Dedifferentiated amniotic fluid mesenchymal stem cell (primary cell): ENCODE data around the gene SERPINA10.
"Not testable (repeated sequence)": the region's sequence is repeated elsewhere in the genome, so short reads cannot be mapped to it uniquely, and the experiment has no call there.

Experiments used
- DNase-seq: peaks from one replicate; pipeline ENCODE4 v3.0.0-alpha.2; 2016; ENCODE audit errors: extremely low spot score

Gene SERPINA10

GRCh38 chr14:94313991-94314655 lies 21.1 kb upstream of the SERPINA10 start:
- no peak for DNase-seq

GRCh38 chr14:94312481-94313246 lies 19.6 kb upstream of the SERPINA10 start:
- no peak for DNase-seq

DNA sequence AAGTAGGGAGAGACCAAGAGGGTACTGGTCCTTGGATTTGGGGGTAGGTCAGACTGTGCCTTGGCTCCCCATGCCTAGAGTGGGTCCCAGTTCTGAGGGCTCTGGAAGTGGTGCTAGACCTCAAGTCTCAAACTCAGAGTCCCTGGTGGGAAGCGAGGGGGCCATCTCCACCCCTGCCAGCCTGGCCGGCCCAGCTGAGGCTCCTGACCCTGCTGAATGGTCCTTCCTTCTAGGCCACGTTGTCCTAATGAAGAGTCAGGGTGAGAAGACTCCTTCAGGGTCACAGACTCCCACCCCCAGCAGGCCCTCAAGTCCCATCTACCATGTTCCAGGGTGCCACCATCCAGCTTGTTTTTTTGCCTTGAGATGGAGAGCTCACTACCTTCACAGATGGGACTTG lies 17.2 kb upstream of the SERPINA10 start:
- DNase-seq, result no peak

DNA sequence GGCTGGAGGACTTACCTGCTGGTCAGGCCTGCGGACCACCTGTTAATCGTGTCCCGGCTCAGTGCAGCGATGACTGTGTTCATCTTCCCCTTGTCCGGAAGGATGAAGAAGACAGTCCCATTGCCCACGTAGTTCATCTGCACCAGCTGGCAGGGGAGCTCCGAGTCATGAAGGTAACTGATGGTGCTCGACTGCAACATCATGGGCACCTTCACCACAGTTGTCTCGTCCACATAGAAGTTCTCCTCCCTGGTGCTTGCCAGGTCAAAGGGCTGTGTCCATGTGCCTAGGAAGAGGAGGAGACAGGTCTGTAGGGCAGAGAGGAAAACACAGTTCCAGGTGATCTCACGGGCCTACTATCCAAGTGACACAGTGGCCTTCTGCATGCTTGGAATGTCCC lies 16.7 kb upstream of the SERPINA10 start:
- no peak for DNase-seq

DNA sequence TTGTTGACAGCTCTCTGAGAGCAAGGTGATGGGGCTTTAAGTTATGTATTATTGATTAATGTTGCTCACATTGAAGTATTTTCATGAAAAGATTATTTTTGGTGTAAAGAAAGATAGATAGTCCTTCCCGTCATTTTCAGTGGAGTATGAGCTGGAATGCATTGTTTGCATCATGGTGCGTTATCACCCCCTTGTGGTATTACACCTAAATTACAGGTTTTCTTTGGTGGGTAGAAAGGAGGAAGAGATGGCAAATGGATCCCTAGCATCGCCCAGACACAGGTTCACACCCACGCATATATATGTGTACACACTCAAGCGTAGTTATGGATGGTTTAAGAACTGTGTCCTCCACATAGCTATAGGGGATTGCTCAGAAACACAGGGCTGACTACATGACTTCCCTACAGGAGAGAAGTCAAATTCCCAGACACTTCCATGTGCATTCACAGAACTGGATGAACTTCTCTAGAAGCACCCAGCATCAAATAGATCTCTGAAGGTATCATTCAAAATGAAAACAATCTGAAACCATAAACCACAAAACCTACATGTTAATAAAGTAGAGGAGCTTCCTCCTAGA lies 14.4 kb upstream of the SERPINA10 start:
- no peak for DNase-seq

DNA sequence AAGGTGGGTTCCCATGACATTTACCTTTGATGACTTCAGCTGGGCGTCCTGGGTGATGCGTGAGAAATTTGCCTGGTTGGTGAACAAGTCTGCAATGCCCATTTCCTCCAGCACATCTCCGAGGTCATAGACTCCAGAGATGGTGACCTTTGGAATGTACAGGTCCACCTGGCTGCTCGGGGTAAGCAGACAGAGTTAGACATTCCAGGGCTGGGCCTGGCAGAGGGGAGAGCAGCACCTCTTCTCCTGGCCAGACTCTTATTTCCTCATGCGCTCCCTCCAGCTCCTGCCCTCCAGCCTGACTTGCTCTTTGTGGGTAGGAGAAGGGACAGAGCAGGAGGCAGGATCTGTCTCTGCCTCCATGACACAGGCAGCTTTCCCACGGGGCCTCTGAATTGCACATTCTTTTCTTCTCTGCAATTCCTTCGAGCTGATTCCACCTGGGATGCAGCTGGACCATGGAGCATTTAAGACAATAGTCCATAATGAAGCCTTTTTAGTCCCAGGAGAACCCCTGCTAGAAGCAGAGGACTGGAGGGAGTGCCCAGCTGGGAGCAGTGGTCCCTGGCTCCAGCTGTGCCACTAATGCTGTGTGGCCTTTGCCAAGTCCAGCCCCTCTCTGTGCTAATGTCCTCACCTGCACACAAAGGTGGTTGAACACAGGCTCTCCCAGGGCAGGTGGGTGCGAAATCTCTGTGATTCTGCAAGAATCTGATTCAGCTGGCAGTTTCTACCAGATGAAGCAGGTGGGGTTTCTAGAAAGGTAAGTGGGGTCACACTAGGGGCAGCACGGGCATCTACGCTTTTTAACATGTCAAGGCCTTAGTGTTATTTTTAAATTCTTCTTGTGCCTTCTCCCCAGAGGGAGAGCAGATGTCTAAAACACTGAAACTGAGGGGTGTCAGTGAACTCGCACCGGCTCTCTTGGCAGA lies 13.2 kb upstream of the SERPINA10 start:
- no peak for DNase-seq

GRCh38 chr14:94305620-94306019 lies 12.6 kb upstream of the SERPINA10 start:
- DNase-seq, result no peak

DNA sequence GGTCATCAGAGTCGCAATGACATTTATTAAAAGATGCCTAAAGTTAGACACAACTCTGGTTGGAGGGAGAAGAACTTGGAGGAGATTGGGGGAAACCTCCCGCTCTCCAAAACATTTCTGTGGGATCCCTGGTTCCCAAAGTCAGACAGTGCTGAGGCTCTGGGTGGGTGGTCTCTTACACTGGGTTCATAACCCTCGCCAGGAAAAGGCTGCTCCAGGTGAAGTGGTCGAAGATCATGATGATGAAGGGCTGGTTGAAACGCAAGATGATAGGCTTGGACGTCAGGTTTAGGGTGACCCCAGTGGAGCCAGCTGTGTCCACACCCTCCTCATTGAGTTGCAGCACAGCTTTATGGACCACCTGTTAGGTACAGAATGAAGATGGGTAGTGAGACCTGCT lies 11.2 kb upstream of the SERPINA10 start:
- no peak for DNase-seq

DNA sequence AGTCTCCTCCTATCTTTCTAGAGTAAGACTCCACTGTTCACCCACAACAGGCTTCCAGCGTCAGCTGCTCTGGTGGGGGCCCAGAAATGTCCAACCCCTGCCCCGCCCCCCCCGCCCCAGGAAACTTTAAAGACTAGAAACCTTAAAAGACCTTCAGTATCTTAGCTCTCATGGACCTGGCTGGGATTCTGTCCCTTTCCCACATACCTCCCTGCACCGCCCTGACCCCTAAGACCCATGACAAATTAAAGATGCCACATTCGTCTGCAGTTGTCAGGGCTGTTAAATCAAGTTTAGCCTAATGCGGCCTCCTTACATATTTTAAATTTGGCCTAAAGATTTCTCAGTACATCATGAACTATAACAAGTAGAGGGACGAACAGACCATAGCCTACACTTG lies 10.0 kb upstream of the SERPINA10 start:
- DNase-seq, result no peak

DNA sequence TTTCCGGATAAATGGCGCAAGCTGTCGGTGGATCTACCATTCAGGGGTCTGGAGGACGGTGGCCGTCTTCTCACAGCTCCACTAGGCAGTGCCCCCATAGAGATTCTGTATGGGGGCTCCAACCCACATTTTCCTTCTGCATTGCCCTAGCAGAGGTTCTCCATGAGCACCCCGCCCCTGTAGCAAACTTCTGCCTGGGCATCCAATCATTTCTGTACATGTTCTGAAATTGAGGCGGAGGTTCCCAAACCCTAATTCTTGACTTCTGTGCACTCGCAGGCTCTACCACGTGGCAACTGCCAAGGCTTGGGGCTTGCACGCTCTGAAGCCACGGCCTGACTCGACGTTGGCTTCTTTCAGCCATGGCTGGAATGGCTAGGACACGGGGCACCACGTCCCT lies 5.1 kb upstream of the SERPINA10 start:
- no peak for DNase-seq

DNA sequence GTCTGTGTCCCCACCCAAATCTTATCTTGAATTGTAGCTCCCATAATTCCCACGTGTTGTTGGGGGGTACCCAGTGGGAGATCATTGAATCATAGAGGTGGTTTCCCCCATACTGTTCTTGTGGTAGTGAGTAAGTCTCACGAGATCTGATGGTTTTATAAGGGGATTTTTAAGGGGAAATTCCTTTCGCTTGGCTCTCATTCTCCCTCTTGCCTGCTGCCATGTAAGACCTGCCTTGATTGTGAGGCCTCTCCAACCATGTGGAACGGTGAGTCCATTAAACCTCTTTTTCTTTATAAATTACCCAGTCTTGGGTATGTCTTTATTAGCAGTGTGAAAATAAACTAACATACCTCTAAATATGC lies 3.1 kb upstream of the SERPINA10 start:
- not testable (repeated sequence) for DNase-seq

- no peak for DNase-seq
Observed at GRCh38 chr14:94295360-94296180, 2.5 kb upstream of the SERPINA10 start.

DNA sequence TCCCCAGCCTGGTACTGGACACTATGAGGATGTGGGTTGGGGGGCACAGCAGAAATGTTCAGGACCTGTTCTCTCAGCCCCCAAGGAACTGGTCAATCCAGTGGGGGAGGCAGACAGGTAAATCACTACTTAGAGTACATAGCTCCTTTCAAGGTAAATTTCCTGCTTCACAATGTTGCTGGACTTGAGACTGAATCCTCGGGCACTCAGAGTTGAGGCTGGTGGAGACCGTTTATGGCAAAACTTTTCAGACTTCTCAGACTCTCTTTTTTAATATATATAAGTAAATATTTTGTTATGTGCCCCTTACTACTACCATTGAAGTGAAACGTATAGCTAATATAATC lies 483 bp upstream of the SERPINA10 start:
- DNase-seq, result no peak

- DNase-seq, result no peak
Observed at GRCh38 chr14:94292526-94292871, 569 bp downstream of the SERPINA10 start.

DNA sequence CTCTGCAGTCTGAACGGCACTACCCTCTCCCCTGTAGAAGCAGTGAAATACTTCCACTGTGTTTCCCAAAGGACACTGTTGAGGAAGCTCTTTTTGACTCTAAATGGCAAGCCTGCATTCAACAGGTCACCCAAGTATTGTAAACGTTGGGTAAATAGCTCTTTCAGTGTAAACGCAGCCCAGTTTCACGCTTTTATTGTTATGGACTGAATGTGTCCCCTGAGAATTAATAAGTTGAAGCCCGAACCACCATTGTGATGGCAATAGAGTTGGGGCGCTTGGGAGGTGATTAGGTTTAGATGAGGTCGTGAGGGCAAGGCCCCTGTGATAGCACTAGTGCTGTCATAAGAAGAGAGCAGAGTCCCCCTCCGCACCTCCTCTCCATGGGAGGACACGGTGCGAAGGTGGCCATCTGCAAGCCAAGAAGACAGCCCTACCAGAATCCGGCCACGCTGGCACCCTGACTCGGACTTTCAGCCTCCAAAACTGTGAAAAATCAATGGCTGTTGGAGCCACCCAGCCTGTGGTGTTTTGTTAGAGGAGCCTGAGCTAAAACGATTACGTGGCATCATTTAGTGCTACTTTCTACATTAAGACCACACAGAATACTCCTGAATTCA lies 1.1 kb downstream of the SERPINA10 start:
- no peak for DNase-seq

DNA sequence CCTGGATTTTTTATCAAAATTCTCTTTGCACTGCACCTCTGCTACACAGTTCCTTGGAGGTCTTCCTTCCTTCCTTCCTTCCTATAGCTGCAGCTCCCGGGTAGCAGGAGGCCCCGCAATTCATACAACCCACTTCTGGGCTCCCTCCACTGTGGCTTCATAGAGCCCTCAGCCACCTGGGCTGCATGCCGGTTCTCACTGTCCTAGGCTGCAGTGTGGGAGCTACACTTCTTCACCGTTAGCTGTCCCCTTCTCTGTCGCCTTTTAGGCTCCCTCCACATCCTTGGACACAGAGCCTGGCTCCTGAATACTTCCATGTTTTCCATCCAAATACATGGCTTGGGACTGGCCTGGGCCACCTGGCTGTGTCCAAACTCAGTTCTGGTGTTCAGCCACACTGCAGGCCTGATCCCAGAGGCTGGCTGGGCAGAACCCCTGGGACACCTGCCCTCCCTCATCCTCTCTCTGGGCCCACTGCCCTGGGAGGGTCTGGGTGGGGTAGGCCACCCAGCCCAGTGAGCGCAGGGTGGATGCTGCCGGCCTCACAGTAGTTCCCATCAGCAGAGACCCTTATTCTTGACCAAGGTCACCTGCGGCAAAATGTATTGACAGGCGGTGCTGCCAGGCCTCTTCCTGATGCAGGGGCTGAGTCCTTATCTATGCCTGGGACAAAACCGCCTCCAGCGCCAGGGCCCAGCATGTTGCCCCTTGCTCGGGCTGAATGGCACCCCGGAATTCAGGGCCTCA lies 1.7 kb downstream of the SERPINA10 start:
- no peak for DNase-seq

DNA sequence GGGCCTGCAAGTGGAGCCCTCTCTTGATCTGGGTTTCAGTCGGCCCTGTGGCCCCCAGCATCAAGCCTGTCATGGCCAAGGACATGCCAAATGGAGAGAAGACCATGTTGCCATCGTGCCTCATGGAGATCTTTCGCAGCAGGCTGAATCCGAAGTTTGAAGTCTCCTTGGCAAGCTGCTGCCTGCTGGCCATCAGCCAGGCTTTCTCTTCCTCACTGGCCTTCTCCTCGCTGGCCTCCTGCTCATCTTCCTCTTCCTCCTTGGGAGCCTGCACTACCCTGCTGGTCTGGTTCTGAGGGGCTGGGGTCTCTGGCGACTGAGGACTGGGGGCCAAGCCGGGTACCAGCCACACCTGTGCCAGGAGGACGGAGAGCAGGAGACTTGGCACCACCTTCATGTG lies 2.9 kb downstream of the SERPINA10 start:
- DNase-seq, result no peak

DNA sequence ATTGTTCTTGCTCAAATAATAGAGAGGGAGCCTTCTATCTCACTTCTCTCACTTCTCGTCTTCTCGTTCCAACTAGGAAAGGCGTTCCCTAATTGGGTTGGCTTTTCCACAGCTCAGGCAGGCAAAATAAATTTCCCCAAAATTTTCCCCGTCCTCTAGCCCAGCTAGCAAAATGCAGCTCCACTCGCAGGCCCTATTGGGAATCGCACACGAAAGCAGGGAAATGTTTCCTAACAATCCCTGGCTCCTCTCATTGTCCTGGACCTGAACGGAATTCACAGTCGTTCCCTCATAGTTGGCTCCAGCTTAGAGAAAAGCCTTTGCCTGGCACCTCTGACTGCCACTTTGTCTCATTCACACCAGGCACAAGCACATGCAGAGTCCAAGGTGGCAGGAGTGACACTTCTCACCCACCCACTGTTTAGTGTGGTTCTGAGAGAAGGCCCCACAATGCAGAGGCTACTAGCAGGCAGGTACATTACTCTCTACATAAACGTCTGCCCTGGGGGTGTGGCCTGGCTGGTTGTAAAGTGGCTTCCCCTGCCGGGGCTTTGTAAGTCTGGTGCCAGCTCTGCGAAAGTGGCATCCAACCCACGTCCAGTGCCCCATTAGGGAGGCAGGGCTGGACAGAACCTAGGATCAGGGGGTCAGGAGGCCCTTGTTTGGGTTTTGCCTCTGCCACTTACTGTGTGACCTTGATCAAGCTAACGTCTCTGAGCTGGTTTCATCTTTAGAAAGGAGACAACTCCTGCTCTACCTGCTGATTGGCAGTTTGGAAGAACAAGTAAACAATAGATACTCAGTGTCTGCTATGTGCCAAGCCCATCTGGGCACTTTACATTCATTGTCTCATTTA lies 4.2 kb downstream of the SERPINA10 start:
- DNase-seq, result no peak

DNA sequence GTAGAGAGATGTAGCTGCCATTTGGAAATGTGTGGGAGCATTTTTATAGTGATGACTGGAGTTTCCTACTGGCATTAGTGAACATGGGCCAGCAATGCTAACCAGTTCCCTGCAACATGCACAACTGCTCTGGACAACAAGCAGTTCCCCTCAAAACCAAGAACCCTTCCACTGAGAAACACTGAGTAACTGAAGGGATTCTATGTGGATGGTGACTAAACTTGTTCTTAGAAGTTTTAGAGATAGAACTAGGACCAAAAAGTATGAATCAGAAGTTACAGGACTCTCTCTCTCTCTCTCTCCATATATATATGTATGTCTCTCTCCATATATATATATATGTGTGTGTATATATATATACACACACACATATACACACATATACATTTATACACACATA lies 7.9 kb downstream of the SERPINA10 start:
- DNase-seq, result no peak
